OCI-LY7 (cell line): Measurements from ENCODE around the gene TFAP2E. TPM values are rescaled to one million over a fixed set of nuclear protein-coding genes. Genes with fewer than 3 reads are reported as not detected.

Experiments used
- BruUV-seq: library from RNA; stranded (reverse); fragments of 400-500 nt; replicated peaks from 2 replicates; lab custom pipeline; 2021; lab: Mats Ljungman, UMichigan
- CTCF ChIA-PET: fragments of 300-600 bp; sonication (Branson Sonifier 250); formaldehyde crosslinking; loops from one replicate; lab custom pipeline; 2022; ENCODE audit warnings: antibody characterized with exemption; ENCODE audit not compliant: unreplicated experiment; lab: Charles Lee
- POLR2A ChIA-PET: fragments of 300-600 bp; sonication (Branson Sonifier 250); formaldehyde crosslinking; loops from one replicate; lab custom pipeline; 2022; ENCODE audit warnings: antibody characterized with exemption; lab: Charles Lee
- DNase-seq: peaks from one replicate; pipeline ENCODE4 v3.0.0-alpha.2; 2015; ENCODE audit warnings: low spot score
- H2AFZ ChIP-seq: fragments of 200-600 bp; sonication (generic), shearing (Covaris generic); 2 replicates; pipeline ENCODE4 v1.6.1; 2014; ENCODE audit warnings: mild to moderate bottlenecking, antibody characterized with exemption, low read length, moderate library complexity
- H3K27ac ChIP-seq: fragments of 200-600 bp; sonication (generic); 2 replicates; pipeline ENCODE4 v1.5.1; 2014; ENCODE audit warnings: mixed run types, low read depth, mild to moderate bottlenecking, moderate library complexity, low read length, inconsistent platforms; ENCODE audit not compliant: poor library complexity, severe bottlenecking
- H3K36me3 ChIP-seq: fragments of 200-600 bp; sonication (generic); 2 replicates; pipeline ENCODE4 v1.6.1; 2014; ENCODE audit warnings: mild to moderate bottlenecking, antibody characterized with exemption, low read length, moderate library complexity, mixed read lengths; ENCODE audit not compliant: insufficient read depth
- H3K4me1 ChIP-seq: fragments of 200-600 bp; sonication (generic); 2 replicates; pipeline ENCODE4 v1.5.1; 2014; ENCODE audit warnings: mild to moderate bottlenecking, low read length; ENCODE audit not compliant: insufficient read depth, poor library complexity, severe bottlenecking
- H3K4me2 ChIP-seq: fragments of 200-600 bp; sonication (generic); 2 replicates; pipeline ENCODE4 v1.6.1; 2014; ENCODE audit warnings: mild to moderate bottlenecking, low read length
- H3K4me3 ChIP-seq: fragments of 200-600 bp; sonication (generic); 2 replicates; pipeline ENCODE4 v1.5.1; 2014; ENCODE audit warnings: mild to moderate bottlenecking, low read depth, low read length; ENCODE audit not compliant: poor library complexity, severe bottlenecking
- H3K79me2 ChIP-seq: fragments of 200-600 bp; sonication (generic); 2 replicates; pipeline ENCODE4 v1.6.1; 2016; ENCODE audit warnings: low read depth, mild to moderate bottlenecking, low read length, moderate library complexity, mixed read lengths; ENCODE audit not compliant: insufficient read depth
- H3K9me2 ChIP-seq: fragments of 200-600 bp; sonication (generic); 2 replicates; pipeline ENCODE4 v1.6.1; 2016; ENCODE audit warnings: mild to moderate bottlenecking, low read length, mixed read lengths; ENCODE audit not compliant: insufficient read depth
- H3K9me3 ChIP-seq: fragments of 200-600 bp; sonication (generic); 2 replicates; pipeline ENCODE4 v1.6.1; 2014; ENCODE audit warnings: mild to moderate bottlenecking, mixed run types, low read length, mixed read lengths
- H4K20me1 ChIP-seq: fragments of 200-600 bp; sonication (generic); 2 replicates; pipeline ENCODE4 v1.6.1; 2014; ENCODE audit warnings: mild to moderate bottlenecking, antibody characterized with exemption, low read length, moderate library complexity, mixed read lengths; ENCODE audit not compliant: insufficient read depth
- EZH2phosphoT487 ChIP-seq: fragments of 200-600 bp; sonication (generic); IDR thresholded peaks from 2 replicates; pipeline ENCODE4 v1.6.1; 2018; ENCODE audit warnings: low read depth, borderline replicate concordance, mild to moderate bottlenecking, mixed run types, antibody characterized with exemption, low read length, moderate library complexity, mixed read lengths
- intact Hi-C: fragments of 100-400 bp; cut with micrococcal nuclease; formaldehyde crosslinking; loops from one replicate; pipeline ENCODE4 v1.10.0; 2022; ENCODE audit not compliant: unreplicated experiment
- total RNA-seq, 2 experiments: library from RNA; depleted of rRNA in 1 of 2; stranded (reverse); fragments of >200 nt in 1 of 2; shearing (Covaris generic) in 1 of 2; gene quantifications; 2 replicates each; pipeline ENCODE4 v1.2.3, GENCODE V29; 2014 to 2022
- TF ChIP-seq, protein P1 (sequence below): fragments of 200-600 bp; sonication (generic); conservative IDR thresholded peaks from 2 replicates; pipeline ENCODE4 v1.5.1; 2014; ENCODE audit warnings: mild to moderate bottlenecking, antibody characterized with exemption, low read length, moderate library complexity, mixed read lengths

Gene TFAP2E
- total RNA-seq, 2 experiments from 2014 or later = 1.1 to 1.2 TPM

DNA sequence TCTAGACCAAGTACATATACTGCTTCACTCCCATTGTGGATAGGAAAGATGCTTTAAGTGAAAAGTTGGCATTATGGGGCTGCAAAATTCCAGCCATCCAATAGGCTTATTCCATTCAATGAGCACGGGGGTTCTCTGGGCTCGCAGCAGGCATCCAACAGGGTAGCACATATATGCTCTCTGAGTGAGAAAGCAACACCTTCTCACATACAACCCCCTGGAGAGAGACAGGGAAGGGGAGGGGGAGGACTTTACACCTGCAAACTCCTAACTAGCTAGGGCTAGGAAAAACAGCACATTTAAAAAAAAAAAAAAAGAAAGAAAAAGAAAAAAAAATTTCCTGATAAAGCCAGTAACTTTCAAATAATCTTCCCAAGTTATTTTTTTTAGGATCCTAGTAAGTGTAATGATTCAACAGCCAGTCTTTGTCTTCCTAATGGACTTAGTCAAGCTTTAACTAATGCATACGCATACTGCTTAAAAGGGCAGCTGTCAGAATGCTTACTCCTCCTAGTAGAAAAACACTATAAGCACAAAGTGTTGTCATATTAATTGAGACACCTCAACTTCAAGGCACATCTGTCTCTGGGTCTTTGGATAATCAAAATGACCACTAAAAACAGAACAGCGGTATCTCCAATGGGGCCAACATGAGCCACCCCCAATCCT is 49.5 kb downstream of the TFAP2E start:
- POLR2A ChIA-PET = interaction anchor here (0.7 to 0.8 kb wide), 3 partner anchors 16 to 277 kb away, joined by 3 read pairs; no protein-coding TSS in a partner anchor
- BruUV-seq = no TSS peak

DNA sequence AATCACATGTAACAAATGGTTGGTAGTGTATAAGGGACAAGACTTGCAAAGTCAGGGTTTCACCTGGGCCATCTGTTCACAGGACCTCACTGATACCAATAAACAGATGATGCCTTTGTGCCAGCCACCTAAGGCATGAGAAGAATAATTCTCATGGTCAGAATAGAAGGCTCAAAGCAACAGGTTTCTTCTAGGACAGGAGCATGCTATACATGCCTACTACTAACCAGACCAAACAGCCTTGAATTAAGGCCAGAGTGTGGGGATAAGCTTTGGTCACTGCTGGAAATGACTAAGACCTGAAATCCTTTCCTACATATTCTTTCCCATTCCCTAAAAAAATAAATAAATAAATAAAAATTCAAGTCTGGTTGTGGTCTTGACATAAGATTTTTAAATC is 50.7 kb downstream of the TFAP2E start:
- Histone ChIP-seq H3K9me2 (no peaks in the 10 kb centered on the region), H2AFZ (no peak overlapping the region), H3K4me3 (no peak overlapping the region), H3K27ac (no peak overlapping the region), H3K4me1 (no peaks in the 10 kb centered on the region), H3K79me2 (peaks cover 35% of the 10 kb centered on the region; the same call in 1 of the 2 replicates), H3K9me3 (no peaks in the 10 kb centered on the region), H3K36me3 (peaks cover 83% of the 10 kb centered on the region), H4K20me1 (no peaks in the 10 kb centered on the region), H3K4me2 (no peak overlapping the region)
- DNase-seq = no peak
- TF ChIP-seq, protein P1, sequence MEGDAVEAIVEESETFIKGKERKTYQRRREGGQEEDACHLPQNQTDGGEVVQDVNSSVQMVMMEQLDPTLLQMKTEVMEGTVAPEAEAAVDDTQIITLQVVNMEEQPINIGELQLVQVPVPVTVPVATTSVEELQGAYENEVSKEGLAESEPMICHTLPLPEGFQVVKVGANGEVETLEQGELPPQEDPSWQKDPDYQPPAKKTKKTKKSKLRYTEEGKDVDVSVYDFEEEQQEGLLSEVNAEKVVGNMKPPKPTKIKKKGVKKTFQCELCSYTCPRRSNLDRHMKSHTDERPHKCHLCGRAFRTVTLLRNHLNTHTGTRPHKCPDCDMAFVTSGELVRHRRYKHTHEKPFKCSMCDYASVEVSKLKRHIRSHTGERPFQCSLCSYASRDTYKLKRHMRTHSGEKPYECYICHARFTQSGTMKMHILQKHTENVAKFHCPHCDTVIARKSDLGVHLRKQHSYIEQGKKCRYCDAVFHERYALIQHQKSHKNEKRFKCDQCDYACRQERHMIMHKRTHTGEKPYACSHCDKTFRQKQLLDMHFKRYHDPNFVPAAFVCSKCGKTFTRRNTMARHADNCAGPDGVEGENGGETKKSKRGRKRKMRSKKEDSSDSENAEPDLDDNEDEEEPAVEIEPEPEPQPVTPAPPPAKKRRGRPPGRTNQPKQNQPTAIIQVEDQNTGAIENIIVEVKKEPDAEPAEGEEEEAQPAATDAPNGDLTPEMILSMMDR = no peak
- POLR2A ChIA-PET = interaction anchor here (0.6 kb wide), 1 partner anchor 20 kb away, joined by 3 read pairs; no protein-coding TSS in a partner anchor
- CTCF ChIA-PET = no interaction called here
- intact Hi-C loops = no loop called here
- no TSS peak for BruUV-seq

More for the DNA sequence above, 49.5 kb downstream of the TFAP2E start:
- Histone ChIP-seq H3K36me3 (peaks cover 84% of the 10 kb centered on the region), H3K4me3 (no peak overlapping the region), H2AFZ (no peak overlapping the region), H3K4me1 (no peaks in the 10 kb centered on the region), H4K20me1 (no peaks in the 10 kb centered on the region), H3K79me2 (peaks cover 28% of the 10 kb centered on the region; the same call in 1 of the 2 replicates), H3K9me3 (no peaks in the 10 kb centered on the region), H3K9me2 (no peaks in the 10 kb centered on the region), H3K4me2 (no peak overlapping the region), H3K27ac (no peak overlapping the region)
- CTCF ChIA-PET = no interaction called here
- TF ChIP-seq EZH2phosphoT487 = no peak
- TF ChIP-seq, protein P1 = no peak
- DNase-seq = no peak
- intact Hi-C loops = no loop called here

DNA sequence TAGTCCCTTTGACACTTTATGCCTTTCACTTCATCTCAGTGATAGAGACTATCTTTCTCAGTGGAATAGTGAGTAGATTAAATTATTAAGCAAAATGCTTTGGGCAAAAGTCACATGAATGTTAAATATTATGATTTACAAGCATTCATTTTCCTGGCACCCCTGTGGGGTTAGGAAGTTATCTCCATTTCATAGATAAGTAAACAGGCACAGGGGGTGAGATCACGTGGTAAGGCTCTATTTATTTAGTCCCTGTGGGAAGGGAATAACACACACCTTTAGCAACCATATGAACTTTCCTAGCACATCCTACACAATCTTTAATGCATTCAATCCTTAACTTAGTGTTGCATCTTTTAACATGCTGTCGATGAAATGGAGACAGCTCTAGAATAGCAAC is 55.9 kb downstream of the TFAP2E start:
- peaks cover 26% of the 10 kb centered on the region for H3K79me2 ChIP-seq
- H3K4me2 ChIP-seq = no peak overlapping the region
- H3K4me1 ChIP-seq = no peaks in the 10 kb centered on the region
- peaks cover 88% of the 10 kb centered on the region for H3K36me3 ChIP-seq
- DNase-seq = no peak
- POLR2A ChIA-PET = no interaction called here
- no peaks in the 10 kb centered on the region for H4K20me1 ChIP-seq
- TF ChIP-seq EZH2phosphoT487 = no peak
- TF ChIP-seq, protein P1 = no peak
- intact Hi-C loops = no loop called here
- H3K4me3 ChIP-seq = no peak overlapping the region
- H2AFZ ChIP-seq = no peak overlapping the region
- TSS peak; percentile 20 for BruUV-seq
- CTCF ChIA-PET = no interaction called here
- no peaks in the 10 kb centered on the region for H3K9me2 ChIP-seq
- H3K27ac ChIP-seq = no peak overlapping the region
- H3K9me3 ChIP-seq = no peaks in the 10 kb centered on the region
